Common myeloid progenitor, CD34-positive (primary cell): ENCODE results near the gene TBC1D30.

ENCODE experiments used
- CTCF ChIA-PET: fragments of 350-600 bp; sonication (Branson Sonifier 250); formaldehyde crosslinking; loops from one replicate; lab custom pipeline; 2021; ENCODE audit warnings: antibody characterized with exemption; lab: Charles Lee
- POLR2A ChIA-PET: fragments of 350-600 bp; sonication (Branson Sonifier 250); formaldehyde crosslinking; loops from one replicate; lab custom pipeline; 2021; ENCODE audit warnings: antibody characterized with exemption; lab: Charles Lee
- DNase-seq, 3 donors: peaks; one replicate each; pipeline versions ENCODE4 v3.0.0 to v3.0.0-alpha.2; 2013
- H3K27ac ChIP-seq, 2 experiments: 1 replicate in 1 of 2; 2 replicates in 1 of 2; pipeline ENCODE4 v1.7.0; 2013; ENCODE audit warnings: inconsistent platforms in 2 of 2, low read length in 2 of 2, mild to moderate bottlenecking in 2 of 2, low read depth in 1 of 2, moderate library complexity in 1 of 2; ENCODE audit not compliant: severe bottlenecking in 2 of 2, insufficient read depth in 1 of 2, poor library complexity in 1 of 2
- H3K27me3 ChIP-seq, 5 experiments: replicated peaks in 2 of 5; 1 replicate in 3 of 5; 2 replicates in 2 of 5; pipeline versions ENCODE4 v1.6.1 to v1.7.0; 2013; ENCODE audit warnings: low read length in 4 of 5, mild to moderate bottlenecking in 2 of 5, moderate library complexity in 2 of 5, inconsistent platforms in 1 of 5; ENCODE audit not compliant: insufficient read depth in 5 of 5, control insufficient read depth in 4 of 5
- H3K36me3 ChIP-seq, 4 experiments: 1 replicate in 2 of 4; 2 replicates in 2 of 4; pipeline versions ENCODE4 v1.6.1 to v1.7.0; 2013; ENCODE audit warnings: low read length in 3 of 4, control low read depth in 1 of 4, mild to moderate bottlenecking in 1 of 4; ENCODE audit not compliant: control insufficient read depth in 4 of 4, insufficient read depth in 4 of 4
- H3K4me1 ChIP-seq, 4 experiments: 1 replicate in 3 of 4; 2 replicates in 1 of 4; pipeline versions ENCODE4 v1.6.1 to v1.7.1; 2013; ENCODE audit warnings: low read length in 3 of 4, mild to moderate bottlenecking in 3 of 4, control low read depth in 1 of 4, inconsistent platforms in 1 of 4, moderate library complexity in 1 of 4; ENCODE audit not compliant: control insufficient read depth in 4 of 4, insufficient read depth in 4 of 4; ENCODE audit errors: control extremely low read depth in 1 of 4
- H3K4me3 ChIP-seq, 7 experiments: 1 replicate in 4 of 7; 2 replicates in 3 of 7; pipeline versions ENCODE4 v1.5.1 to v1.7.0; 2013; ENCODE audit warnings: mild to moderate bottlenecking in 7 of 7, low read length in 6 of 7, moderate library complexity in 6 of 7, inconsistent platforms in 2 of 7, low read depth in 2 of 7, control low read depth in 1 of 7; ENCODE audit not compliant: insufficient read depth in 4 of 7, control insufficient read depth in 1 of 7; ENCODE audit errors: extremely low read depth in 1 of 7
- H3K9me3 ChIP-seq, 5 experiments: 1 replicate in 4 of 5; 2 replicates in 1 of 5; pipeline versions ENCODE4 v1.6.1 to v1.7.1; 2013; ENCODE audit warnings: low read length in 4 of 5, mild to moderate bottlenecking in 2 of 5, inconsistent platforms in 1 of 5, low read depth in 1 of 5, moderate library complexity in 1 of 5; ENCODE audit not compliant: control insufficient read depth in 4 of 5, insufficient read depth in 2 of 5; ENCODE audit errors: control extremely low read depth in 1 of 5
- WGBS: methylation state at CpG from one replicate; pipeline ENCODE4 v1.1.5; 2013; ENCODE audit not compliant: insufficient coverage; 5-methylcytosine and 5-hydroxymethylcytosine counted together

The TBC1D30 gene

GRCh38 chr12:64828713-64829112 lies 4.3 kb downstream of the TBC1D30 start:
- no peak for DNase-seq
- ChIA-PET POLR2A (no interaction called here), CTCF (interaction anchor here (1.1 kb wide), 1 partner anchor 134 kb away, joined by 3 read pairs; no protein-coding TSS in a partner anchor)
- no peaks in the 10 kb centered on the region for H3K36me3 ChIP-seq
- H3K4me1 ChIP-seq: peaks cover 3 to 23% (median 17%) of the 10 kb centered on the region in 4 experiments
- WGBS: 97% methylated on average over 6 of the region's 6 CpGs
- H3K4me3 ChIP-seq: no peak overlapping the region
- H3K9me3 ChIP-seq: peaks cover 0 to 3% (median 2%) of the 10 kb centered on the region in 5 experiments
- peaks cover 21 to 58% (median 34%) of the 10 kb centered on the region in 5 experiments for H3K27me3 ChIP-seq
- no peak overlapping the region for H3K27ac ChIP-seq

DNA sequence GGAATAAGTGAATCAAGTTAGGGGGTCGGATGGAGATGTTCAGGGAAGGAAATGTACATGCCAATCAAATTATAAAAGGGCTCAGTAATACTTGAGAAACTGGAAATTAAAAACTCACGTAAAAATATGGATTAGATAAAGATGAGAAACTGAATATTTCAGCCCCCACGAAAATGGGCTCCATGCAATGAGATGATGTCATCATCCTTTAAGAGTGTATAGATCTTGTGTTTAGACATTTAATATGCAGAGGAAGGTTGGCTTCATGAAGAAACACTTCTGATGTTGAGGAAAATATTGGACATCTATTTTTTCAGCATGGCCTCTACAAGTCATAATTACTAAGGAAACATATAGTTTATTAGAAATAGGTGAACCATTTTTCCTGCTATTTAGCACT lies 9.5 kb downstream of the TBC1D30 start:
- WGBS: 100% methylated on average over 1 of the region's 3 CpGs
- ChIA-PET CTCF (no interaction called here), POLR2A (no interaction called here)

DNA sequence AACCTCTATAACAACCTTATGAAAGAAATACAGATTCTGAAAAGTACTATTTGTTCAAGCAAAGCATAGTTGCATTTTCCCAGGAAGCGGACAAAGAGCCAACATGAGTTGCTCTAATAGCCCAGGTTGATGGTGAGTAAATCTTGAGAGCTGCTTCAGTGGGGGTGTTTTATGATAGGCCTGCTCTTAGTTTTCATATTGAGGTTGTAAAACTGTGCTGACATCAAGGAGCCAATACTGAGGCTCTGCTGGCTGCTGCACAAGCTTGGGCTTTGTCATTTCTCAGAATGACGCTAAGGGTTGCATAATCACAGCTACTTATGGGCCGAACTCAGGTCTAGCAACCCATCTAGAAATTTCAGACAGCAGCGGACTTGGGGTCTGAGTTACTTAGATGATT lies 11.5 kb downstream of the TBC1D30 start:
- Histone ChIP-seq H3K9me3 (peaks cover 0 to 3% (median 2%) of the 10 kb centered on the region in 5 experiments), H3K4me1 (no peaks in the 10 kb centered on the region), H3K27me3 (peaks cover 0 to 7% (median 0%) of the 10 kb centered on the region in 5 experiments), H3K36me3 (no peaks in the 10 kb centered on the region), H3K4me3 (no peak overlapping the region), H3K27ac (no peak overlapping the region)
- ChIA-PET CTCF (no interaction called here), POLR2A (no interaction called here)
- no peak for DNase-seq
- WGBS: 100% methylated on average over 4 of the region's 4 CpGs

More for the DNA sequence above, 9.5 kb downstream of the TBC1D30 start:
- Histone ChIP-seq H3K9me3 (peaks cover 0 to 3% (median 2%) of the 10 kb centered on the region in 5 experiments), H3K4me3 (no peak overlapping the region), H3K27me3 (peaks cover 4 to 11% (median 7%) of the 10 kb centered on the region in 5 experiments), H3K4me1 (no peaks in the 10 kb centered on the region), H3K27ac (no peak overlapping the region), H3K36me3 (no peaks in the 10 kb centered on the region)
- no peak for DNase-seq

DNA sequence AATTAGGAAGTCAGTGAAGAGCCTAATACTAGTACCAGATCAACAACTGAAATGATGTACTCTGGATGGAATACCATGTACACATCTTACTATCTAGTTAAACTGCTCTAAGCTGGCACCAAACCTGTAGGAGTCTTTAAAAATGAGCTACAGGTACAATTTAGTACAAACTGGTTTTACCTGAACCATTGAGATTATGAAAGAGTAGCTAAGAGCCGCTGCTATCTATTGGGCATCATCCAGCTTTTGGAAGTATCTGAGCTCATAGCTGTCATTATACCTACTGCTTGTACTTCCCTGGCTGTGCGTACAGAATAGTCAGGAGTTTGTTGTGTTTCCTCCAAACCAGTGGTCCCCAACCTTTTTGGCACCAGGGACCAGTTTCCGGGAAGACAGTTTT lies 12.4 kb downstream of the TBC1D30 start:
- Histone ChIP-seq H3K4me1 (no peaks in the 10 kb centered on the region), H3K9me3 (peaks cover 0 to 3% (median 2%) of the 10 kb centered on the region in 5 experiments), H3K27me3 (peaks cover 0 to 7% (median 0%) of the 10 kb centered on the region in 5 experiments), H3K4me3 (no peak overlapping the region), H3K27ac (no peak overlapping the region), H3K36me3 (no peaks in the 10 kb centered on the region)
- CTCF ChIA-PET: no interaction called here
- WGBS: 100% methylated on average over 2 of the region's 3 CpGs
- POLR2A ChIA-PET: no interaction called here
- DNase-seq: no peak

- no peak for DNase-seq
- ChIA-PET CTCF (no interaction called here), POLR2A (no interaction called here)
- 100% methylated on average over 3 of the region's 8 CpGs for WGBS
- Histone ChIP-seq H3K9me3 (peaks cover 0 to 3% (median 1%) of the 10 kb centered on the region in 5 experiments), H3K27ac (no peak overlapping the region), H3K27me3 (peaks cover 0 to 7% (median 0%) of the 10 kb centered on the region in 5 experiments), H3K4me1 (no peaks in the 10 kb centered on the region), H3K4me3 (no peak overlapping the region), H3K36me3 (no peaks in the 10 kb centered on the region)
Measured at GRCh38 chr12:64837427-64837826, 13.0 kb downstream of the TBC1D30 start.

DNA sequence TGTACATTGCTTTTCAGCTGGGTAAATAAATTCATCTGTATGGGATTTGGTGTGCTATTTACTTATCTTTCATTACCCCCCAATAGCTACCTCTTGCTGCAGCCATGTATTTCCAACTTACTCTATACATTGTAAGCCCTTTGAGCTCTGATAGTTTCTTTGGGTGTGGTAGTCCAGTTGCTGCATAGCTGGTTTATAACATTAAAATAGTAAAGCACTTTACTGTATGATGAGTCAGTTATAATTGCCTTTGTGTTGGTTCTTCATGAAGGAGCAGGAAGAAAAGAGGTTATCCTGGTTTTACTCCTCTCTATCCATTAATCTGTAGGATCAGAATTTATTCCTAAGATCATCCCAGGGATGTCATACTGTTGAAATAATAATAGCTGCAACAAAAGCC lies 15.7 kb downstream of the TBC1D30 start:
- no peak for DNase-seq

DNA sequence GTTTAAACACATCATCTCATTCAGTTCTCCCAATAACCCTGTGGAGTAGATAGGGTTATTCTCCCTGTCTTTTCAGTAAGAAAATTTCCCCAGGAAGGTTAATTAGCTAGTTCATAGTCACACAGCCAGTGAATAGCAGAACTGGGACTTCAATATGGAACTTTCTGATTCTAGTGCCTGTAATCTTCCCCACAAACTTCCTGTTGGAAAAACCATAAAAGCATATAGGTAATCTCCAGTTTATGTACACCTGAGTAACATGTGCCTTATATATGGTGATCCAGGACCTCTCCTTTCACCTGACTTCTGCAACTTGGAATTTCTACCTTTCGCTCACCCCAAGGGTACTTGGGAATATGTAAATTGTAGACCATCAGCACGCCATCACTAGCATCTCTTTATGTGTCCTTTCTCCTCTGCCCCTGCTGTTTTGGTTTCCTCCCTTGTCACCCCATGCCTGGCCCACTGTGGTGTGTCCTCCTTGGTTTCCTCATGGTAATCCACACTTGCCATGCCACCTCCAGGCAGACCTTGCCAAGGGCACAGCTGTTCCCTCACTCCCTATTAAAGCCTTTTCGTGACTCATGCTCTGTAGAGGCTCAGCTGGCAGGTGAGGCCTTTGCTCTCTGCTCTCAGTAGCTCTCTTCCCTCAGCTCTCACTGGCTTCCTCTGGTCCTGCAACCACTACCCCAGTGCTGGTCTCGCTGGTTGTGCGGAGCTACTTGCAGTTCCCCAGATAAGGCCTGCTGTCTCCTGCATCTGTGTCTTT lies 16.7 kb downstream of the TBC1D30 start:
- CTCF ChIA-PET: no interaction called here
- POLR2A ChIA-PET: no interaction called here
- DNase-seq: no peak
- WGBS: 100% methylated on average over 5 of the region's 5 CpGs
- Histone ChIP-seq H3K27me3 (peaks cover 0 to 6% (median 2%) of the 10 kb centered on the region in 5 experiments), H3K4me1 (no peaks in the 10 kb centered on the region), H3K9me3 (no peaks in the 10 kb centered on the region), H3K36me3 (no peaks in the 10 kb centered on the region), H3K27ac (no peak overlapping the region), H3K4me3 (no peak overlapping the region)

More for the DNA sequence above, 15.7 kb downstream of the TBC1D30 start:
- Histone ChIP-seq H3K9me3 (no peaks in the 10 kb centered on the region), H3K36me3 (no peaks in the 10 kb centered on the region), H3K4me1 (no peaks in the 10 kb centered on the region), H3K27me3 (peaks cover 0 to 6% (median 2%) of the 10 kb centered on the region in 5 experiments), H3K27ac (no peak overlapping the region), H3K4me3 (no peak overlapping the region)
- POLR2A ChIA-PET: no interaction called here
- CTCF ChIA-PET: no interaction called here
